ENCODE results near the gene DGKD.

- no peak for TF ChIP-seq POLR2A (IDR thresholded peaks at IDR 0.05; ENCODE audit: low read depth, low read length)
- no peak for TF ChIP-seq TAF1 (IDR thresholded peaks at IDR 0.05; ENCODE audit: low read depth, low read length)
Measured at GRCh38 chr2:233439191-233439590, 84.9 kb downstream of the DGKD start.

Data from GM12891 (cell line).